Activated T-cell treated with anti-CD3 and anti-CD28 coated beads, Interleukin-2, amount 50 U/mL, for 48 hours (primary cell): ENCODE results near the gene PLA2G4F.

Experiments used
- DNase-seq, 2 experiments: peaks; one replicate each; pipeline ENCODE4 v3.0.0-alpha.2; 2020

PLA2G4F gene

GRCh38 chr15:42145546-42146455, 10.6 kb downstream of the PLA2G4F start:
- no peak for DNase-seq

DNA sequence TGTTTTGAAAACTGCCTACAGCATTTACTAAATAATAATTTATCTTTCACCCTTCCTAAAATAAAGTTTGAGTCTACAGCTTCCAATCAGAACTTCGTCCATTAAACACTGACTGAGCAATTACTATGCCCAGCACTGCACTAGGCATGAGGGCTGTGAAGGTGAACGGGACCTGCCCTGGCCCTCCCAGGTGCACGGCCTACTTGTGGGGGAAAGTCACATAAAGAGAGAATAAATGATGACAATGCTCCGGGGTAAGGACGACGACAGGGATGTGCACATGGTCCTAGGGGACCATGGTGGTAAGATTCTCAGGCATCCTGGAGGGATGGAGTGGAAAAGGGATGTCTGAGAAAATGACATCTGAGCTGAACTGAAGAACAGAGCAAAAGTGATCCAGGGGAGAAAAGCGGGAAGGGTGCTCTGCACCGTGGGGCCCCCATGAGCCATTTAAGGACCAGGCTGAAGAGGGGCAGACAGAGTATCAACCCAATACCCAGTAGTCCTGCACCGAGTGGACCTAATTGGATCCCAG, 11.5 kb downstream of the PLA2G4F start:
- no peak for DNase-seq

GRCh38 chr15:42143866-42144625, 12.4 kb downstream of the PLA2G4F start:
- DNase-seq: no peak

DNA sequence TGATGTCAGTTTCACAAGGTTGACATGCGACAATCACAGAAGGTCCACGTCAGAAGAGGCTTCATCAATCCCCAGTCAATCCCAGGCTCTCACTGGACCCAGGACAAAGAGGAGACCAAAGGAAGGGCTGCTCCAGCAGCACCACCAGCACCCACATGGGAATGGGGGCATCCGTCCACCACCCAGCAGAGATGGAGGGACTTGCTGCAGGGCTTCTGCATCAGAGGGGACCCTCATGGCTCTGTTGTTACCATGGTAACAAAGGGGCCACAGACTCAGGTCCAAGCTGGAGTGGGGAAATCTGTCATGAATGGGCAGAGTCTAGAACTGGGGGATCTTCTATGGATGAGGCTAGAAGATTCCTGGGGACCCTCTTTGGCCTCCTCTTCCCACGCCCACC, 13.1 kb downstream of the PLA2G4F start:
- DNase-seq: no peak

GRCh38 chr15:42141795-42142667, 14.4 kb downstream of the PLA2G4F start:
- DNase-seq: no peak

DNA sequence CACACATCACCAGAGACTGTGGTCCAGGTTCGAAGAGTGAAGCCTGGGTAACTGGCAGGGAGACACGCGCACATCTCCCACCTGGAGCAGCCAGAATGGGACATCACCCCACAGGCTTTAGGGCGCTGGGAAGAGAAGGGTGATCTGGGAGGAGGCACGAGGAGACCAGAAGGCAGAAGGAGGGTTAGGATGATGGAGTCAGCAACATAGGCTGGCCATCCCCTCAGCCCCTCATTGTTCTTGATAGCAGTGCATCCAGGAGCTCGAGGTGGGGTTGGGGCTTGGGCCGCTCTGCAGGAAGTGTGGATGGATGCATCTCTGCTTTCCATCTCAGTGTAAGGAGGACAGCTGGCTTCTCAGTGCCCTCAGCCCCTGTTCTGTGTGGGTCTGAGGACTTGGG, 15.2 kb downstream of the PLA2G4F start:
- DNase-seq: no peak

DNA sequence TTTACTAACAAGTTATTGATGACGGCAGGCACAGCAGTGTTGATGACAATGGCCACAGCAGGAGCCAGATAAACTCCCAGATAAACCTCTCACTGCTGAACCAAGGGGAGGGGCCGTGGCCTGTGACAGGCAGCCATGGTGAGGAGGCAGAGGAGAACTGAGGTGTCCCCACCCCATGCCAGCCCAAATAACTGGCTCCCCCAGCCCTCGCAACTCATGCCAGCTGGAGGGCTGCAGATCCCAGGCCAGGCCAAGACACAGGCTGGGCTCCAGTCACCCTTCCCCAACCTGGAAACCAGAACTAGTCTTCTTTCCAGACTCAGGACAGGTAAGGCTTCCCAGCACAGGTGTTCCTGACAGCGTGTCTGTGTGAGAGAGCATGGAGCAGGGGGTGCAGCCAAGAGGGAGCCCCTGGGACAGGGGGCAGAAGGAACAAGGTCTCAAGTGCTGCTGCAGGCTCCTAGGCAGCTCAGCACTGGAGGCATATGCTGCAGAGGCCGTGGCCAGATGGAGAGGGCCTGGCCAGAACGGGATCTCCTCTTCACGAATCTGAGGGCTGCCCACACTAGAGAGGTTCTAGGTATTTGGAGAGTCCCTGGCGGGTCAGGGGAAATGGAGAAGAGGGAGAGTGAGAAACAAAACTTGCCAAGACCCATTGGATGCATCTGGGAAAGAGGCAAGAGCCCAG, 15.9 kb downstream of the PLA2G4F start:
- DNase-seq: no peak

GRCh38 chr15:42139596-42139995, 16.8 kb downstream of the PLA2G4F start:
- peak in 1 of 2 experiments; percentile 11 for DNase-seq

DNA sequence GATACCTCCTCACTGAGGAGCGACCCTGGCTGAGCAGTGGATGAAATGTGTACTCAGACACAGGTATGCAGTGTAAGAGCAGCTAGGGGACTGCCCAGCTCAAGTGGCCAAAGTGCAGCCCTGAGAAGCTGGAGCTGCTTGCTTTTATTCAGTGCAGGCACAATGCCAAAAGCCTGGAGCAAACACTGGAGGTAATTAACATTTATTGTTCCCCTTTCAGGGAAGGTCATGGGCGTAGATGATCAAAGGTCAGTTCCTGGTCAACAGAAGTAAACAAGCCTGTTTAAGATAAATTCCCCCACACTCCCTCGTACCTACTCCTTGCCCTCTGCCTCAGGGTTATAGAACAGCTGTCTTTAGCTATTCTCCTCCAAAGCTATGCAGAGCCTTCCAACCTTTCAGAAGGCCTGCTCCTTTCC, 17.5 kb downstream of the PLA2G4F start:
- peak in 1 of 2 experiments; percentile 12 for DNase-seq

DNA sequence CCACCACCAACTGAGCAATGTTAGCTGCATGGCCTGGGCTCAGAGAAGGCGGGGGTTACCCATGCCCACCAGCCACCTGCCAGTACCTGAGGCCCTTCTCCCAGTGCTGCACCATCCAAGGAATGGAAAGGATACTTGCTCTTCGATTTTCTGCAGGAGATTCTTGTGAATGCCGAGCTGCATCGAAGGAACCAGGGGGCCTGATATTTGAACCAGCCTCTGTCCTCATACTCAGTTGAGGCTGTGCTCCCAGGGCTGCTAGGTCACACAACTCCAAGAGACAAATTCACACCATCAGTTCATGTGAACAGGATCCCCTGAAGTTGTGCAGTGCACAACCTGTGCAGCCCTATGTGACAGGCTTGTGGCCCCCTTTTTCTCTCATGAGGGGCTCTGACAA, 18.0 kb downstream of the PLA2G4F start:
- DNase-seq: peak in 1 of 2 experiments; percentile 10

- DNase-seq: peak in 1 of 2 experiments; percentile 27
Measured at GRCh38 chr15:42137461-42138261, 18.8 kb downstream of the PLA2G4F start.

DNA sequence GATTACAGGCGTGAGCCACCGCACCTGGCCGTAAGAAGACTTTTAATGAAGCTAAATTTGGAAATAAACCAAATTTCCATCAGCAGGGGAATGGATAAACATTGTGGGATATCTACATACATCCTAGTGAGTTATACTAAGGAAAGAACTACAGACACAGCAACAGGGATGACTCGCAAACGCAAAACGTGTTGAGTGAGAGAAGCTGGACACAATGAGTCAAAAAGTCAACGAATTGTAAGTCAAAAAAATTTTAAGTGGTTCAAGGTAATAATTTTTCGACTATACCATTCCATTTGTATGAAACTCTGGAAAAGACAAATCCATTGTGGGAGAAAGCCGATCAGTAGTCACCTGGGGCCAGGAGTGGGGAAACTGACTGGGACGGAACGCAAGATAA, 19.9 kb downstream of the PLA2G4F start:
- DNase-seq: no peak

GRCh38 chr15:42135351-42135750, 21.1 kb downstream of the PLA2G4F start:
- no peak for DNase-seq

GRCh38 chr15:42134617-42135245, 21.7 kb downstream of the PLA2G4F start:
- DNase-seq: peak in 1 of 2 experiments; percentile 5

DNA sequence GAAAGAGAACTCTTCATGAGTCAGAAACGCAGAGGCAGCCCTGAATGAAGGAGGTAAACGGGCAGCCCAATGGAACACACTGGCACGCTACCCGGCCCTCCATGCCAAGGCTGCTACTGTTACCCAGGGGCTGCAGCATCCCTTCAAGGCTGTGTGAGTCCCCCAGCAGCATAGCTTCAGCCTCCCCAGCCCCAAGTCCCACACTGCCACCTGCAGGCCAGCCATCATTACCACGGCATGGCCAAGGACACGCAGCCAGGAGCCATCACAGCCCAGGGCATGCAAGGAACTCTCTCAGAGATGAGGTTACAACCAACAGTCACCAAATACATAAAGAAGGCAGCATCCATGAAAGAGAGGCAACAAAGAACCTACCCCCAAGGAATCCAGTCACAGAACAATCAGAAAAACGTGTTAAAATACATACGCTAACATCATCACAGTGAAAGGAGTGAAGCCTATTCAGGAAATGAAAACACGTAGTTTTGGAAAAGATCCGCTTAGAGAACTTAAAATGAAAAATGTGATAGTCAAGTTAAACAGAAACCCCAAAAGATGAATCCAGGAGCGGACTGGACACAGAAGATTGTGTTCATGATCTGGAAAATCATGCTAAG, 22.4 kb downstream of the PLA2G4F start:
- DNase-seq: peak; percentile 77 to 81

- peak in 1 of 2 experiments; percentile 4 for DNase-seq
Measured at GRCh38 chr15:42133356-42133755, 23.1 kb downstream of the PLA2G4F start.

DNA sequence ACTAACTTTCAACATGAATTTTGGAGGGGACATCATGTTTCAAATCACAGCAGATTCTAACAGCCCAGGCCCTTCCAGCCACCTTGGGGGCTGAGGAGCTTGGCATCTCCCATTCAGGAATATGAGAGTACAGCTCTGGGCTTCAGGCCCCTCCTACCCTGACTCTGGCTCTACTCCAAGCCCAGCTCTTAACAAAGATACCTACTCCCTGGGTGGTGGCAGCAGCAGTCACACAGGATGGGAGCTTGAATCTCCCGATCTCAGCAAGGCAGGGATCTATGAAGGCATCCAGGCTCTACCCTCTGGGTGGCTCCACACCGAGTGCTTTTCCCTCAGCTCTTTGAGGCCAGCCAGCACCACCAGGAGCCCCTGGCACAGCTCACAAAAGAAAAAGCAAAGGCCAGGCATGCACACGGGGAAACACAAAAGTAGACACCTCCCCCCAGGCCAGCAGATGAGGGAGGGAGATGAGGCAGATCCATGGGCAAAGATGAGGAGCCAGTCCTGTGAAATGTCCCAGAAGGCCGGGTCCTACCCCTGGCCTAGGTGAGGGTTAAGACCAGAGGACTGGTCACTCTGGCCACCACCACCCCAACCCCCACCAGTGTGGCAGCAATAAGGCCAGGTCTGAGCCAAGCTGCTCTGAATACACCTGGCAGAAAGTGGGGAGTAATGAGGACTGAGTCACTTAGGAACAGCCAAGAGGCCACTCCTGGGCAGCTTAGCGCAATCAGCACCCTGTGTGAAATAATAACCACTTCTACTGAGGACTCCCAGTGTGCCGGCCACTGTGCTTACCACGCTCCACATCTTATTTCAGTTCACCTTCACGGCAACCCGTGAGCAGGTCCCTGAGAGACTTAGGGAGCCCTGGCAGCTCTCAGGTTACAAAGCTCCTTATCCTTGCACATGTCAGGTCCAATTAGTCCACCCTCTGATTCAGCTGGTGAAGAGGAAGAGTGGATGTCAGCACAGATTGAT, 24.3 kb downstream of the PLA2G4F start:
- peak; percentile 9 to 11 for DNase-seq

DNA sequence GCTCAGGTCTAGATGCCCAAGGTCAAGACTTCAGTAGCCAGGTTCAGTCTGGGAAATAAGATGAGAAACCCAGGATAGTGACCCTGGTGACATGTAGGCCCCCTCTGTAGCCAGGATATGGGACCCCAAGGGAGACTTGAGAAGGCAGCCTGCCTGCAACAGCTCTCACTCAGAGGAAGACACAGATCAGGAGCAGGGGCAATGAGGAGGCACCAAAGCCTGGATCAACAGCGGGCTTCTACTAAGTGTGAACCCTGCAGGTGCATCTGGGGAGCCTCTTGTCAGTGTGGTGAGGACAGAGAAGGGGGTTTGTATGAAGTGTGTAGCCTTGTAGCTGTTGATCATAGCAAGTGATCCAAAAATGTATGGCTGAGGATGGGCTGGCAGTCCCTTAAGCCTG, 25.4 kb downstream of the PLA2G4F start:
- DNase-seq: peak in 1 of 2 experiments; percentile 10
